HG02588 (cell line): ENCODE measurements around the gene ADCY2.
"Not testable (repeated sequence)": the region's sequence is repeated elsewhere in the genome, so short reads cannot be mapped to it uniquely, and the experiment has no call there.

Source experiments
- ATAC-seq: cut with Tn5 transposase; IDR thresholded peaks from one replicate; pipeline ENCODE4 v1.9.1; 2021; ENCODE audit warnings: mild to moderate bottlenecking, moderate library complexity; ENCODE audit not compliant: unreplicated experiment

The ADCY2 gene

GRCh38 chr5:7395432-7395946, 449 bp upstream of the ADCY2 start:
- no peak for ATAC-seq

DNA sequence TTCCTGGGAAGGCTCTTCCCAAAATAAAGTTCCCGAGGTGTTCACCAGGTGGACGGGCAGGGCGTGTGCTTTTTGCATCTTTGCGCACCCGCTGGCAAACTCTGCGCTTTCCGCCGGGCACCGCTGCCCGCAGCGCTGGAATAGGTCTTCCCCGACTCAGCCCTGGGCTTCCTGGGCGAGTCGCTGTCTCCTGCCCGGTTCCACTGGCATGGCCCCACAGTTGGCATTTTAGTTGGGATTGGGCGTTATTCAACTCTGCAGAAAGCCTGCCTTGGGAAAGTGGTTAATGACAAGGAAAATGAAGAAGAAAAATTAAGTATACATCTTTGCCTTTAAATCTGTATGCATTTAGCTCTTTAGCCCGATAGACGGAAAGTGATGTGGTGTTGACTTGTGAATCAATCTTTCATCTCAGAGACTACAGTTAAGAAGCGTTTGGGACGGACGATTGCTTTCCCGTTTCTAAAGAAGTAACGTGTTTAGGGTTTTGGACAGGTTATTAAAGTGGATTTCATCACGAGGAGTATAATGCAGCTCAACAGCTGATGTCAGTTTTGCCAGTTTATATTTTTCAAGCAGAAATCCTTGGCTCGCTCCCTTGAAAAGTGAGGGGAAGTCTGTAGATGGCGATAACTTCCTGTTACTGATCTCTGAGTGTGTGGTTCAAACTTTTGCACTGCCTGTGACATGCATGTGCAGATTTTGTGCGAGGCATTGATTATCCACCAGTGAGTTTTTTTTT, 946 bp downstream of the ADCY2 start:
- ATAC-seq, result no peak

- no peak for ATAC-seq
Measured at GRCh38 chr5:7397937-7398336, 2.0 kb downstream of the ADCY2 start.

GRCh38 chr5:7398596-7399280, 2.8 kb downstream of the ADCY2 start:
- ATAC-seq, result no peak

GRCh38 chr5:7405277-7405676, 9.3 kb downstream of the ADCY2 start:
- no peak for ATAC-seq

DNA sequence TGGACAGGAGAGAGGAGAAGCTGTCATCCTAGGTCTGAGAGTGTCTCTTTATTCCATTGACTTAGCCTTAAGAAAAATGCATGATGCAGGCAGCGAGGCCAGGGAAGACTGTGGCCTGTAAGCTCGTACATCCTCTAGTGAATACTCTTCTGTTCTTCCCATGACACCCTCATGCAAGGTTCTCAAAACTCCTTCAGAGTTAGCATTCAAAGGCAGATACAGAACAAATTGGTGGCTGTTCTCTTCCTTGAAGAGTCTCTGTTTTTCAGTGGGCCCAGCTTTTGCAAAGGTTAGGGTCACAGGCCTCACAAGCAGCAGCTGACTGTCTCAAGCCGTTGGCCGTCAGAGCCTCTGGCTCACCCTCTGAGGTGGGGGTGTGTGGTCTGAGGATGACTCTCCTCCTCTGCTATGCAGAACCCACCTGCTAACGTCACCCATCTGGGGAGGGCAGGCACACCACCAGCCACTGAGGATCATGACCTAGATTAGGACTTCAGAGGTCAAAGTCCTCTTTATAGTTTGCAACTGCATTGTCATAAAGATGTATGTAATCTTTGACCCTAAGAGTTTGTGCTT, 15.1 kb downstream of the ADCY2 start:
- ATAC-seq, result no peak

- ATAC-seq, result no peak
Measured at GRCh38 chr5:7412409-7412808, 16.5 kb downstream of the ADCY2 start.

GRCh38 chr5:7415123-7415522, 19.2 kb downstream of the ADCY2 start:
- no peak for ATAC-seq

DNA sequence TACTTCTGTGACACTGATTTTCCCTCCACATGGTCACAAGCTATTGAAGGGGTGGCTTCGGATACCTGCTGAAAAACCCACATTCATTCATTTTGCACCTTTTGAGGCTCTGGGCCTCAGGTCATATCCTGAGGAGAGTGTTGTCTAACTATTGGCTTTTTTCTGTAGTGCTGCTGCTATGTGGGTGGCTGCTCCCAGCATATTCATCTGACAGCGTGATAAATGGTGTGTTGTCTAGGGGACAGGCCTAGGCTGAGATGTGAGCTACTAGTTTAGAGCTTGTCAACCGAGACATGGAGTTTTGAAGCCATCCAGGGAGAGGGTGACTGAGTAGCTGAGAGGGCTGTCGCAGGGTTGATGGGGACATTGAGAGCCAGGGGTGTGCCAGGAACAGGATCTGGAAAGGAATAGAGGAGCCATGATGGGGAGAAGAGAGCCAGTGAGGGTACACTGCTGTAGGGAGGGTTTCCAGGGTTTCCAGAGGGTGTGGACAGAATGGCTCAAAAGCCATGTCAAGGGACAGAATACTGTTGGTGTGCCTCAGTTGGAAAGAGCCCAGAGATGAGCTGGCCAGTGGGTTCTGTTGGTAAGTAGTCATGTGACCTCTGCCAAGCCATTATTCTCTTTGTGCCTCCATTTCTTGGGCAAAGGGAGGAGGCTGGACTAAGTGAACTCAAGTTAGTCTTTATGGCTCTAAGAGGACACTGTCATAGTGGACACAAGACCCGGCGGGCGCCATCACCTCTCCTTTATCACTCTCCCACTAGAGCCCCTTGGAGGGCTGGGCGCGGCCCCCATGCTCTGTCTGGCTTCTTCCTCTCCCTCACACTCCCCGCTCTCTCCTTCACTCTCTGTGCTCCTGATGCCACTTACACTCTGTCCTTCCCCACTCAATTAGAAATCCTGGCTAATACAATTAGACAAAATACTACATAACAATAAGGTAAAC, 19.9 kb downstream of the ADCY2 start:
- no peak for ATAC-seq

GRCh38 chr5:7418276-7418675, 22.3 kb downstream of the ADCY2 start:
- no peak for ATAC-seq

GRCh38 chr5:7419367-7419766, 23.4 kb downstream of the ADCY2 start:
- ATAC-seq, result no peak

DNA sequence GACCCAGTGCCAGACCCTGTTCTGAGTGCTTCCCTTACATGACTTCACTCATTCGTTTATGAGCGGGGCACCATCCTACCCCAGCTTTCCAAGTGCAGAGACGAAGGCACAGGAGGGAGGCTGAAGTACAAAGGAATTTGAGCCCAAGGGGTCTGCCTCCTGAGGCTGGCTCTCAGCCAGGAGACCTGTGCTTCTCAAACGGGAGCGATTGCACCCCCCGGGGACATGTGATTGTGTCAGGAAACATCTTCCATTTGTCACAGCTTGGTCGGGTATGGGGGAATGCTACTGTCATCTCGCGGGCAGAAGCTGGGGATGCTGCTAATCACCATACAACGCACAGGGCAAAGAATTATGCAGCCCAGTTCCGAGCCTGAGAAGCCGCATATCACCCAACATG, 23.9 kb downstream of the ADCY2 start:
- no peak for ATAC-seq

DNA sequence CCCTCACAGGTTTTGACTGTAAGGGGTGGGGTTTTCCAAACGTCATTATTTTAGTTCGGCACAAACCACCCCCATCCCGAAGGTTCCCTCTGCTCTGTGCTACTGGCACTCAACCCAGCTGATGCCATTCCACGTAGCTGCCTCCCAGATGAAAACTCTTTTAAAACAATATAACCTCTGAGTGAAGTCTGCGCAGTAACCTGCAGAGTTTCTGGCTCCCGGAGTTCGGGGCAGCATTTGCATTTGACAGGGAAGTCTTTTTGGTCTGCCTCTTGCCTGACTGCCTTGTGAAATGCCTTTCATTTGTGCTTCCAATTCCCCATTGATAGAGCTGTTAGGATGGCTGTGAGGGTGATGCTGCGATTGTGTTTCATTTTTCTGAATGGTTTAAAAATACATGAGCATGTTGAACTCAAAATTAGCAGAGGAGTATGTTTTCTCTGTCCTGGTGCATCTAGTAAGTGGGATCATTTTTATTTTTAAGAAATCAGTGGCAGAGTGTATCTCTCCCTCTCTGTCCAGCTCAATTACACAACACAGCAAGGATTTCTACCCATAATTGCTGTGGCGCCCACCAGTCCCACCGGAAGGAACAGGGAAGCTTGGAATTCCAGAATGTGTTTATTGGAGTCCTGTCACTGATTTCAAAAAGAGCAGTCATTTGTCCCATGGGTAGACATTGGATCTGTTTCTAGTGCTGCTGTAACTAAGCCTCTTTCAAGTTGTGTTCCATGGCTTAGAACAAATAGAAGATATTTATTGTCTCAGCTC, 24.8 kb downstream of the ADCY2 start:
- ATAC-seq, result no peak

GRCh38 chr5:7422316-7423106, 26.6 kb downstream of the ADCY2 start:
- ATAC-seq, result no peak

DNA sequence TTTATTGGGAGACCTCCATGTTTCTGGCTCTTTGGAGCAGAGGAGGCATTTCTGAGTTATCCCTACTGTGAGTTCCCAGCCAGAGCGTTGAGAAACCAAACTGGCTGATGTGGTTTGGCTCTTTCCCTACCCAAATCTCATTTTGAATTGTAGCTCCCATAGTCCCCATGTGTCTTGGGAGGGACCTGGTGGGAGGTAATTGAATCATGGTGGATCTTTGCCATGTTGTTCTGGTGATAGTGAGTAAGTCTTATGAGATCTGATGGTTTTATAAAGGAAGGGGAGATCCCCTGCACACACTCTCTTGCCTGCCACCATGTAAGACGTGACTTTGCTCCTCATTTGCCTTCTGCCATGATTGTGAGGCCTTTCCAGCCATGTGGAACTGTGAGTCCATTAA, 27.3 kb downstream of the ADCY2 start:
- ATAC-seq, result not testable (repeated sequence)

GRCh38 chr5:7425830-7426229, 29.9 kb downstream of the ADCY2 start:
- ATAC-seq, result no peak

DNA sequence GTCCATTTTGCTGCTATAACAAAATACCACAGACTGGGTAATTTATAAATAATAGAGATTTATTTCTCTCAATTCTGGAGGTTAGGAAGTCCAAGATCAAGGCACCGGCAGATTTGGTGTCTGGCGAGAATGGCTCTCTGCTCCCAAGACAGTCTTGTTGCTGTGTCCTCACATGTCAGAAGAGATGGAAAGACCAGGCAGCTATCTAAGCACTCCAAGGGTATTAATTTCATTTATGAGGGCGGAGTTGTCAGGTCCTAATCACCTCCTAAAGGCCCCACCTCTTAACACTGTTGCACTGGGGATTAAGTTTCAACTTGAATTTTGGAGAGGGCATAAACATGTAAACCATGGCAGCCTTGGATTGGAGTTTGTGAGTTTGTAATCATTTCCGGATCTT, 30.3 kb downstream of the ADCY2 start:
- no peak for ATAC-seq

- ATAC-seq, result no peak
Measured at GRCh38 chr5:7434914-7435313, 39.0 kb downstream of the ADCY2 start.

DNA sequence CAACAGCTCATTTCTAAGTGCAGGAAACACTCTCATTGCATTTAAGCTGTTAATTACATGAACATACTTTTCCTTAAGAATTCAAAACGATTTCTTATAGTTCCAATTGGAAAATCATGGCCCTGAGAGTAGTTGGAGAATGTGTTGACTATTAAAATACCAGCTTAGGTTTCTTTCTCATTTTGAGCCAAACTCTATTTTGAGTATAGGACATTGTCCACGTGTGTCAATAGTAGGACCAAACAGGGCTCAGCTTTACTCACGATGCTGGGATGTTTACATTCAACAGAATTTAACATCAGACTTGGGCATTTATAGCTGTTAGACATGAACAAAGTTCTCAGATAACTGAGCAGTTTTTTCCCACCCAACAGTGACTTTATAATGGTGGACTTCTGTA, 39.6 kb downstream of the ADCY2 start:
- no peak for ATAC-seq
